OCI-M2 (cell line): ENCODE results near the gene CUX1.
"Not testable (repeated sequence)": the region's sequence is repeated elsewhere in the genome, so short reads cannot be mapped to it uniquely, and the experiment has no call there.

ENCODE experiments used
- DNase-seq: peaks from one replicate; lab custom pipeline; 2025; ENCODE audit not compliant: unreplicated experiment; lab: John Stamatoyannopoulos, UW

CUX1 gene

GRCh38 chr7:102320181-102320580 is 502.8 kb downstream of the CUX1 start:
- DNase-seq, result no peak

- no peak for DNase-seq
These were observed 503.4 kb downstream of the CUX1 start for GRCh38 chr7:102320601-102321350.

DNA sequence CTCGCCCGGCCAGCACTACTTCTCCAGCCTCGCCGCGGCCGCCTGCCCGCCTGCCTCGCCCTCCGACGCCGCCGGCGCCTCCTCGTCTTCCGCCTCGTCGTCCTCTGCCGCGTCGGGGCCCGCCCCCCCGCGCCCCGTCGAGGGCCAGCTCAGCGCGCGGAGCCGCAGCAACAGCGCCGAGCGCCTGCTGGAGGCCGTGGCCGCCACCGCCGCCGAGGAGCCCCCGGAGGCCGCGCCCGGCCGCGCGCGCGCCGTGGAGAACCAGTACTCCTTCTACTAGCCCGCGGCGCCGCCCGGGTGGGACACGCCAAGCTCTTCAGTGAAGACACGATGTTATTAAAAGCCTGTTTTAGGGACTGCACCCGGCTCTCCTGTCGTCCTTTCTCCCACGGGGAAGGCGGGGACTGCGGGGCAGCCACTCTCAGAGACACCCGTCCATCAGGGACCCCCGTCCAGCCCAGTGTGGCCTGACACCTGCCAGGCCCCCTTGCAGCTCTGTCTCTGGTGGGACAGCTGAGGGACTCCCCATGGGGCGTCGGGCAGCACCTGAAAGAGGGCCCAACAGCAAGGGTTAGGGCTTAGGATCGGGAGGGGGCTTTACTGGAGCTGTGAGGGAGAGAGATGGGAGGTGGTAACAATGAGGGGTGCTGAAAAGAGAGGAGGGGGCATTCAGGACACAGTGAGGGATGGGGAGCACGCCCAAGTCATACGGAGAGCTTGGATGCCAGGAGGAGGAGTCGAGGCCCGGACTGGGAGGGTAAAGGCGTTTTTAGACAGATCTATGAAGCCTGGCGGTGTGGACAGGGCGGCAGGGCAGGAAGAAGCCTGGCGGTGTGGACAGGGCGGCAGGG is 504.1 kb downstream of the CUX1 start:
- DNase-seq, result no peak

- DNase-seq, result no peak
These were observed 504.8 kb downstream of the CUX1 start for GRCh38 chr7:102322202-102322715.

DNA sequence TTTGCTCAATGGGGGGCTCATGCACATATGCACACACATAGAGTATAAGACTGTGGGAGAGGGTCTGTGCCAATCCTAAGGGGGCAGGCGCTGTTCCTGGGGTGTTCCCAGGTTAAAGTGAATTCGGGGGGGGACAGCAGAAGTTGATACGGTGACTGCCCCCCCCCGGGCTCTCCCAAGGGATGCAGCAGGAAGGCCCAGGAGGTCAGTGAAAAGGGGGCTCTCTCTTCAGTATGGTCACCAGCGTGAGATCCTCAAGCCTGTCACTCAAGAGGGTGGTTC is 506.4 kb downstream of the CUX1 start:
- DNase-seq, result no peak

DNA sequence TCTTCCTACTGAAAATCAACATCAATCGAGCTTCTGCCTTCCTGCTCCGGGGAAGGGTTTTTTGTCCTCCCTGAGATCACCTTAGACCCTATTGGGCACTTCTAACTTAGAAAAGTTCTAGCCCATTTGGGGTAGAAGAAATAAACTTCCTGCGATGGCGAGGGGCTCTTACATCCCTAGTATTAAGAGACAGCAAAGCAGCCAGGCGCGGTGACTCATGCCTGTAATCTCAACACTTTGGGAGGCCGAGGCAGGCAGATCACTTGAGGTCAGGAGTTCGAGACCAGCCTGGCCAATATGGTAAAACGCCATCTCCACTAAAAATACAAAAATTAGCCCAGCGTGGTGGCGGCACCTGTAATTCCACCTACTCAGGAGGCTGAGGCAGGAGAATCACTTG is 507.7 kb downstream of the CUX1 start:
- DNase-seq, result not testable (repeated sequence)

DNA sequence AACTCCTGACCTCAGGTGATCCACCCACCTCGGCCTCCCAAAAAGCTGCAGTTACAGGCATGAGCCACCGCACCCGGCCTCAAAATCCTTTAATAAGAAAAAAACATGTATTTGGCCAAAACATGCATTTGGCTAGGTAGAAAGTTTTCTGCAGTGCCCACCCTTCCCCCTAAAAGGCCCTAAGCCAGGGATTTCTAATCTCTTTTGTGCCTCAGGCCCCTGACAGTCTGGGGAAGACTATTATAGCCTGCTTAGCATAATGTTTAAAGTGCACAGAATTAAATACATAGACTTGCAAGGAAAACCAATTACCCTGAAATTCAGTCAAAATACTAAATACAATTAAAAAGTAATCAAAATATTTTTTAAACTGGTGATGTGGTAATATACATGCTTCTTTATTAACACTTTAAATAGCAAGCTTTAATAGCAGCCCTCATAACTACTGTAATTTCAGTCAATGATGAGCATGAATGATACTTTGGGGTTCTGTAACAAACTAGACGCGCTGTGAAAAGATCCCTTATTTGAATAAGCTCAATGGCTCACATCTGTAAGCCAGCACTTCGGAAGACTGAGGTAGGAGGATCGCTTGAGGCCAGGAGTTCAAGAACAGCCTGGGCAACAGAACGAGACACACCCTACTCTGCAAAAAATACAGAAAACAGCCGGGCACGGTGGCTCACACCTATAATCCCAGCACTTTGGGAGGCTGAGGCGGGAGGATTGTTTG is 508.9 kb downstream of the CUX1 start:
- no peak for DNase-seq

DNA sequence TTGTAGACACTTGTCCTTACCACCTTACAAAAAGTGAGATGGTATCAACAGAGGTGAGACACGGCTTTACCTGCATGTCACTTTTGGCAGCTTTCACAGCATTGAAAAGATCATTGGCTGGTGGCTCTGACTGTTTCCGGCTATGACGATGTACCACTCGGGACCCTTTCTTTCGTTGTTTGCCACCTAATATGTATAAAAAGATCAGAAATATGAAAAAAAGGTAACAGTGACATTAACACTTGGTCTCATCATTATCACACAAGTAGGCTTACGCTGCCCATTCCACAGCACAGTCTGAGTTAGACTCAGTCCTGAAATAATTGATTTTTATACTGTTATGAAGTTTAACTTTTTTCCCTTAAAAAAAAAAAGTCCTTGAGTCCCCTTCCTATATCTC is 509.8 kb downstream of the CUX1 start:
- not testable (repeated sequence) for DNase-seq

- DNase-seq, result not testable (repeated sequence)
These were observed 511.4 kb downstream of the CUX1 start for GRCh38 chr7:102328863-102329262.

DNA sequence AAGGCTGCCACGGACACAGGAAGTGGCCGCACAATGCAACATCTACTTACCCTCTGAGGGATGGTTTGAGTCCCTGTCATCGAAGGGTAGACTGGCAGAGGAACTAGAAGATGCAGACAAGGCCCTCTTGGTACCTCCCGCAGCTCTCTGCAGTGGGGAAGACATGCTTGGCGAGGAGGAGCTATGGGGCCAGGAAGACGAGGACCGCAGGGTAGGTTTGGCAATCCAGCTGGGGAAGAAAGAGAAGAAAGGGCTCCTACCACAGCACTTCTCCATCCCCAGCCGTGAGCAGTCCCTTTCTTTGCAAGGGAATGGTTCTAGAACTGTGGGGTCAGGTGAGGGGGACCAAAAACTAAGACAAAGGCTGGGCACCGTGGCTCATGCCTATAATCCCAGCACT is 511.9 kb downstream of the CUX1 start:
- DNase-seq, result not testable (repeated sequence)

- DNase-seq, result not testable (repeated sequence)
These were observed 513.4 kb downstream of the CUX1 start for GRCh38 chr7:102330666-102331460.
